Measurements from ENCODE around the gene CLEC16A.

GRCh38 chr16:11082860-11083388 lies 138.6 kb downstream of the CLEC16A start:
- TF ChIP-seq POLR2AphosphoS5 (IDR thresholded peaks at IDR 0.05; ENCODE audit: low read depth) = no peak
- TF ChIP-seq CTCF (IDR thresholded peaks at IDR 0.05; ENCODE audit: insufficient read depth, low read length) = no peak
- no peak for TF ChIP-seq REST (IDR thresholded peaks at IDR 0.05; ENCODE audit: insufficient replicate concordance, low read depth)
- no peak for TF ChIP-seq GABPA (IDR thresholded peaks at IDR 0.05; ENCODE audit: low read depth)
- TF ChIP-seq SPI1 (IDR thresholded peaks at IDR 0.05; ENCODE audit: borderline replicate concordance, low read depth) = no peak

Measured in HL-60 (cell line).